ENCODE measurements around the gene AMBRA1.

GRCh38 chr11:46386005-46386578 lies 207.7 kb downstream of the AMBRA1 start:
- no peak for TF ChIP-seq CTCF (conservative IDR thresholded peaks at IDR 0.05)
- TF ChIP-seq ZFX (IDR thresholded peaks at IDR 0.05): no peak

All from C4-2B (cell line).